Loucy (cell line): Measurements from ENCODE around the gene OR1F1.

Experiments
- H2AFZ ChIP-seq: fragments of 200-600 bp; sonication (generic); 2 replicates; pipeline ENCODE4 v1.6.0; 2016; ENCODE audit warnings: antibody characterized with exemption, mild to moderate bottlenecking, low read length, moderate library complexity
- H3F3A ChIP-seq: fragments of 200-600 bp; 2 replicates; pipeline ENCODE4 v1.6.0; 2016; ENCODE audit warnings: antibody characterized with exemption, low read depth, mild to moderate bottlenecking
- H3K27me3 ChIP-seq: fragments of 200-600 bp; sonication (generic); 2 replicates; pipeline ENCODE4 v1.6.1; 2014; ENCODE audit warnings: low read length, mild to moderate bottlenecking; ENCODE audit not compliant: insufficient read depth, poor library complexity, severe bottlenecking
- H3K36me3 ChIP-seq: fragments of 200-600 bp; sonication (generic); 2 replicates; pipeline ENCODE4 v1.6.1; 2016; ENCODE audit warnings: low read length; ENCODE audit not compliant: insufficient read depth
- H3K4me1 ChIP-seq: fragments of 200-600 bp; sonication (generic); 2 replicates; pipeline ENCODE4 v1.5.1; 2014; ENCODE audit warnings: low read length, mild to moderate bottlenecking; ENCODE audit not compliant: insufficient read depth, poor library complexity, severe bottlenecking
- H3K4me2 ChIP-seq: fragments of 200-600 bp; sonication (generic); 2 replicates; pipeline ENCODE4 v1.6.0; 2014; ENCODE audit warnings: antibody characterized with exemption, low read length, low read depth, mild to moderate bottlenecking; ENCODE audit not compliant: poor library complexity, severe bottlenecking
- H3K4me3 ChIP-seq: fragments of 200-600 bp; sonication (generic); 2 replicates; pipeline ENCODE4 v1.5.1; 2014; ENCODE audit warnings: low read length, mild to moderate bottlenecking, mixed read lengths; ENCODE audit not compliant: poor library complexity, severe bottlenecking
- H3K79me2 ChIP-seq: fragments of 200-600 bp; sonication (generic); 2 replicates; pipeline ENCODE4 v1.6.1; 2014; ENCODE audit warnings: low read length; ENCODE audit not compliant: insufficient read depth
- H3K9ac ChIP-seq: fragments of 200-600 bp; sonication (generic); 2 replicates; pipeline ENCODE4 v1.6.0; 2014; ENCODE audit warnings: mild to moderate bottlenecking, low read depth, low read length, moderate library complexity; ENCODE audit not compliant: poor library complexity, severe bottlenecking
- H3K9me2 ChIP-seq: fragments of 200-600 bp; sonication (generic); replicated peaks from 2 replicates; pipeline ENCODE4 v1.6.1; 2016; ENCODE audit warnings: low read depth, low read length, mixed read lengths
- H3K9me3 ChIP-seq: fragments of 200-600 bp; sonication (generic); 2 replicates; pipeline ENCODE4 v1.6.1; 2014; ENCODE audit warnings: mild to moderate bottlenecking, antibody characterized with exemption, low read length, low read depth; ENCODE audit not compliant: insufficient read depth
- H4K20me1 ChIP-seq: fragments of 200-600 bp; sonication (generic); 2 replicates; pipeline ENCODE4 v1.6.0; 2014; ENCODE audit warnings: antibody characterized with exemption, low read length, mild to moderate bottlenecking; ENCODE audit not compliant: insufficient read depth, poor library complexity, severe bottlenecking
- CTCF ChIP-seq: fragments of 200-600 bp; sonication (generic); conservative IDR thresholded peaks from 2 replicates; pipeline ENCODE4 v1.5.1; 2014; ENCODE audit warnings: mild to moderate bottlenecking, antibody characterized with exemption, low read length
- EZH2phosphoT487 ChIP-seq: fragments of 200-600 bp; IDR thresholded peaks from 2 replicates; pipeline ENCODE4 v1.6.1; 2018; ENCODE audit warnings: antibody characterized with exemption, mild to moderate bottlenecking, moderate library complexity, borderline replicate concordance

The OR1F1 gene

GRCh38 chr16:3242709-3243108, 54.7 kb downstream of the OR1F1 start:
- Histone ChIP-seq H3K4me3 (no peak overlapping the region), H3K36me3 (no peaks in the 10 kb centered on the region), H3K27me3 (no peaks in the 10 kb centered on the region), H3F3A (no peaks in the 10 kb centered on the region), H3K9me3 (no peaks in the 10 kb centered on the region), H3K4me2 (no peak overlapping the region), H3K9me2 (no peaks in the 10 kb centered on the region), H3K4me1 (no peaks in the 10 kb centered on the region), H3K79me2 (no peaks in the 10 kb centered on the region), H3K9ac (no peak overlapping the region), H4K20me1 (no peaks in the 10 kb centered on the region), H2AFZ (no peak overlapping the region)
- TF ChIP-seq CTCF (no peak), EZH2phosphoT487 (no peak)

DNA sequence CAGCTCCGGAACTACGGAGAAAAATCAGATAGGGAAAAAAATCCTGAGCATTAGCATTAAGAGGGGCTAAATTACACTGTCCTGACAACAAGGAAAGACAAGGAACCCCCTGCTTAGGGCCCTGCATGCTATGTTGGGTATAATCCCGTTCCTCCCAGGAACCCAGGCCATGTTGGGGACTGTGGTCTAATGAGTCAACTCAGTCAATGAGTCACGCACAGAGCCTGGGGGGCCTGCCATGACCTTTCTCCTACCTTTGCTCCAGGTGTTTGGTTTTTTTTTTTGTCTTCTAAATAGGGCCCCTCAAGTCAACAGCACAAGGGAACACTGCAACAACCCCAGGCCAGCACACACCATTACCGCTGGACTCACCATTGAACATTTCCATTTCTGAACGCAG, 55.9 kb downstream of the OR1F1 start:
- no peaks in the 10 kb centered on the region for H4K20me1 ChIP-seq
- H3K36me3 ChIP-seq, result no peaks in the 10 kb centered on the region
- H3K27me3 ChIP-seq, result no peaks in the 10 kb centered on the region
- H3K4me1 ChIP-seq, result no peaks in the 10 kb centered on the region
- H3K9me2 ChIP-seq, result no peaks in the 10 kb centered on the region
- no peak overlapping the region for H2AFZ ChIP-seq
- H3F3A ChIP-seq, result no peaks in the 10 kb centered on the region
- TF ChIP-seq CTCF (no peak), EZH2phosphoT487 (no peak)
- H3K9ac ChIP-seq, result no peak overlapping the region
- H3K79me2 ChIP-seq, result no peaks in the 10 kb centered on the region
- H3K4me3 ChIP-seq, result no peak overlapping the region
- H3K9me3 ChIP-seq, result no peaks in the 10 kb centered on the region
- H3K4me2 ChIP-seq, result no peak overlapping the region

DNA sequence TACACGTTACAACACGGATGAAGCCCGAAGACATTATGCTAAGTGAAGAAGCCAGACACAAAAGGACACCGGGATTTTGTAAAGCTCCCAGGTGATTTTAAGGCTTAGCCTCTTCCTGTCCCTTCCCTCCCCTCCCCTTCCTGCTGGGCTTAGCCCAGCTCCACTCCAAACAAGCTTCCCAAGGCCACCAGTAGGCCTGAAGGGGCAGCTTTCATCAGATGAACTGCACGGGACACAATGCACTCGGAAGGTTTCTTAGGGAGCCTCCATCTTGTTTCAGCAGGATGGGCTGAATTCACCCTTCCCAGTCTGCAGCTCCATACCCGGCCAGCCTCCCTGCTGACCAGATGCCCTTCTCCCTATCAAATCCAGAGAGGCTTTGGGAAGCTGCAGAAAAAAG, 58.0 kb downstream of the OR1F1 start:
- no peaks in the 10 kb centered on the region for H3K27me3 ChIP-seq
- no peaks in the 10 kb centered on the region for H3K36me3 ChIP-seq
- no peaks in the 10 kb centered on the region for H3K9me3 ChIP-seq
- TF ChIP-seq EZH2phosphoT487, result no peak
- no peak for TF ChIP-seq CTCF
- no peak overlapping the region for H3K4me2 ChIP-seq
- no peak overlapping the region for H3K4me3 ChIP-seq
- no peaks in the 10 kb centered on the region for H3K9me2 ChIP-seq
- H4K20me1 ChIP-seq, result no peaks in the 10 kb centered on the region
- no peak overlapping the region for H2AFZ ChIP-seq
- no peaks in the 10 kb centered on the region for H3F3A ChIP-seq
- no peaks in the 10 kb centered on the region for H3K4me1 ChIP-seq
- no peak overlapping the region for H3K9ac ChIP-seq
- H3K79me2 ChIP-seq, result no peaks in the 10 kb centered on the region
